Muscle of leg (tissue), 11 donors: ENCODE data around the gene CABP2. TPM values are rescaled to one million over a fixed set of nuclear protein-coding genes. Genes with fewer than 3 reads are reported as not detected.

Experiments used
- DNase-seq: peaks from one replicate; pipeline ENCODE4 v3.0.0; 2013
- H3K27ac ChIP-seq: one replicate; pipeline ENCODE4 v1.5.1; 2013; ENCODE audit warnings: mild to moderate bottlenecking, low read length, control low read depth
- H3K27me3 ChIP-seq: one replicate; pipeline ENCODE4 v1.6.1; 2013; ENCODE audit warnings: low read length; ENCODE audit not compliant: control insufficient read depth, insufficient read depth
- H3K36me3 ChIP-seq: one replicate; pipeline ENCODE4 v1.6.1; 2013; ENCODE audit warnings: low read length; ENCODE audit not compliant: control insufficient read depth, insufficient read depth
- H3K4me1 ChIP-seq: one replicate; pipeline ENCODE4 v1.6.1; 2013; ENCODE audit warnings: low read length; ENCODE audit not compliant: control insufficient read depth, insufficient read depth
- H3K4me3 ChIP-seq: one replicate; pipeline ENCODE4 v1.5.1; 2013; ENCODE audit warnings: low read length, control low read depth
- H3K9me3 ChIP-seq: replicated peaks from 2 replicates; pipeline ENCODE4 v1.6.1; 2013; ENCODE audit warnings: low read depth, low read length; ENCODE audit not compliant: control insufficient read depth
- WGBS: methylation state at CpG from one replicate; pipeline ENCODE4 v1.1.5; 2013; ENCODE audit warnings: missing lambda C conversion rate; ENCODE audit not compliant: insufficient coverage; 5-methylcytosine and 5-hydroxymethylcytosine counted together
- polyA plus RNA-seq, 8 donors: library from polyadenylated mRNA; unstranded; fragments of 120-200 nt; gene quantifications; one replicate each; pipeline versions ENCODE4 v1.2.1 to v1.2.3, GENCODE V29; 2013; ENCODE audit warnings: inconsistent platforms in 1 of 8, low replicate concordance in 1 of 8; ENCODE audit not compliant: insufficient read length in 8 of 8, insufficient read depth in 1 of 8
- total RNA-seq: library from RNA; stranded (reverse); fragments of 120-200 nt; gene quantifications from one replicate; pipeline ENCODE4 v1.2.4, GENCODE V29; 2013

Gene CABP2
- total and polyA plus RNA-seq, 9 donors = not detected

DNA sequence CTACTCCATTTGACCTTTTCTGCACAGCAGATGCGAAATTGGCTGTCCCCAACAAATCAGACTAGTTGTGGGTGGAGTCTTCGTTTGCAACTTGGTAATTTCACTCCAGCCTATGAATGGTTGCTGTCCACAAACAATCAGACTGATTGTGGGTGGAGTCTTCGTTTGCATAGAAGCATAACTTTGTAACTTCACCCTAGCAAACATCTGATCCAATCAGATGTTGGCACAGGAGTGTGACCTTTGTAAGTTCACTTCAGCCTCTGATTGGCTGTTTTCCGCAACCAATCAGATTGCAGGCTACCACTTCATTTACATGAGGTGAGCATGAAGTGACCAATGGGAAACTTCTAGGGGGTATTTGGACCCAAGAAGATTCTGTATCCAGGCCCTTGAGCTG lies 16.3 kb upstream of the CABP2 start:
- Histone ChIP-seq H3K27me3 (no peaks in the 10 kb centered on the region), H3K9me3 (peaks cover 1% of the 10 kb centered on the region), H3K27ac (no peak overlapping the region), H3K36me3 (no peaks in the 10 kb centered on the region), H3K4me3 (no peak overlapping the region), H3K4me1 (peaks cover 3% of the 10 kb centered on the region)
- DNase-seq = no peak
- no CpG with 5 or more reads among the region's 4 CpGs for WGBS

- Histone ChIP-seq H3K9me3 (peaks cover 4% of the 10 kb centered on the region), H3K27me3 (no peaks in the 10 kb centered on the region), H3K36me3 (no peaks in the 10 kb centered on the region), H3K4me1 (no peaks in the 10 kb centered on the region), H3K4me3 (no peak overlapping the region), H3K27ac (no peak overlapping the region)
- DNase-seq = no peak
- WGBS = 89% methylated on average over 10 of the region's 10 CpGs
Observed at GRCh38 chr11:67538823-67539505, 15.7 kb upstream of the CABP2 start.

GRCh38 chr11:67538306-67538705 lies 15.1 kb upstream of the CABP2 start:
- Histone ChIP-seq H3K4me1 (no peaks in the 10 kb centered on the region), H3K4me3 (no peak overlapping the region), H3K27me3 (no peaks in the 10 kb centered on the region), H3K9me3 (peaks cover 8% of the 10 kb centered on the region), H3K36me3 (no peaks in the 10 kb centered on the region), H3K27ac (no peak overlapping the region)
- DNase-seq = peak; percentile 36
- 58% methylated on average over 6 of the region's 6 CpGs for WGBS

- Histone ChIP-seq H3K27me3 (no peaks in the 10 kb centered on the region), H3K27ac (no peak overlapping the region), H3K9me3 (peaks cover 13% of the 10 kb centered on the region), H3K4me1 (no peaks in the 10 kb centered on the region), H3K4me3 (no peak overlapping the region), H3K36me3 (no peaks in the 10 kb centered on the region)
- no peak for DNase-seq
- WGBS = no CpG with 5 or more reads among the region's 1 CpG
Observed at GRCh38 chr11:67535561-67535960, 12.3 kb upstream of the CABP2 start.

- WGBS = 80% methylated on average over 1 of the region's 4 CpGs
- H3K36me3 ChIP-seq = no peaks in the 10 kb centered on the region
Observed at GRCh38 chr11:67534070-67534679, 10.9 kb upstream of the CABP2 start.

GRCh38 chr11:67532889-67533288 lies 9.6 kb upstream of the CABP2 start:
- Histone ChIP-seq H3K36me3 (no peaks in the 10 kb centered on the region), H3K4me1 (no peaks in the 10 kb centered on the region), H3K4me3 (no peak overlapping the region), H3K27ac (no peak overlapping the region), H3K27me3 (peaks cover 4% of the 10 kb centered on the region), H3K9me3 (peaks cover 13% of the 10 kb centered on the region)
- DNase-seq = no peak
- WGBS = no CpG with 5 or more reads among the region's 2 CpGs

More at GRCh38 chr11:67534070-67534679, 10.9 kb upstream of the CABP2 start:
- no peak for DNase-seq
- Histone ChIP-seq H3K4me3 (no peak overlapping the region), H3K27me3 (peaks cover 4% of the 10 kb centered on the region), H3K9me3 (peaks cover 13% of the 10 kb centered on the region), H3K4me1 (no peaks in the 10 kb centered on the region), H3K27ac (no peak overlapping the region)

- H3K27me3 ChIP-seq = peaks cover 4% of the 10 kb centered on the region
- DNase-seq = no peak
- 75% methylated on average over 2 of the region's 5 CpGs for WGBS
- H3K36me3 ChIP-seq = no peaks in the 10 kb centered on the region
- peaks cover 13% of the 10 kb centered on the region for H3K9me3 ChIP-seq
- no peaks in the 10 kb centered on the region for H3K4me1 ChIP-seq
- H3K27ac ChIP-seq = no peak overlapping the region
- no peak overlapping the region for H3K4me3 ChIP-seq
Observed at GRCh38 chr11:67530282-67530592, 7.0 kb upstream of the CABP2 start.

GRCh38 chr11:67528376-67528775 lies 5.1 kb upstream of the CABP2 start:
- Histone ChIP-seq H3K4me3 (no peak overlapping the region), H3K9me3 (peaks cover 5% of the 10 kb centered on the region), H3K27ac (no peak overlapping the region), H3K36me3 (no peaks in the 10 kb centered on the region), H3K27me3 (peaks cover 6% of the 10 kb centered on the region), H3K4me1 (peaks cover 5% of the 10 kb centered on the region)
- DNase-seq = no peak
- WGBS = no CpG with 5 or more reads among the region's 4 CpGs

GRCh38 chr11:67525275-67525976 lies 2.2 kb upstream of the CABP2 start:
- 27% methylated on average over 4 of the region's 5 CpGs for WGBS
- DNase-seq = no peak
- Histone ChIP-seq H3K27me3 (peaks cover 9% of the 10 kb centered on the region), H3K36me3 (no peaks in the 10 kb centered on the region), H3K4me3 (no peak overlapping the region), H3K9me3 (no peaks in the 10 kb centered on the region), H3K27ac (no peak overlapping the region), H3K4me1 (peaks cover 5% of the 10 kb centered on the region)

- DNase-seq = no peak
- Histone ChIP-seq H3K4me1 (peaks cover 5% of the 10 kb centered on the region), H3K9me3 (no peaks in the 10 kb centered on the region), H3K4me3 (no peak overlapping the region), H3K27ac (no peak overlapping the region), H3K27me3 (peaks cover 5% of the 10 kb centered on the region), H3K36me3 (no peaks in the 10 kb centered on the region)
- WGBS = 77% methylated on average over 9 of the region's 9 CpGs
Observed at GRCh38 chr11:67524480-67524808, 1.2 kb upstream of the CABP2 start.
